CD4-positive, alpha-beta T cell treated with Interferon alpha-2 for 1 hour (primary cell): Measurements from ENCODE around the gene RHEX.

Experiments used
- DNase-seq, 2 donors: peaks; one replicate each; pipeline ENCODE4 v3.0.0-alpha.2; 2020 to 2022

Gene RHEX

GRCh38 chr1:206120406-206120805 is 67.4 kb downstream of the RHEX start:
- no peak for DNase-seq

- DNase-seq = no peak
These were observed 68.3 kb downstream of the RHEX start for GRCh38 chr1:206121269-206121668.

GRCh38 chr1:206122686-206123085 is 69.7 kb downstream of the RHEX start:
- DNase-seq = no peak

- DNase-seq = no peak
These were observed 72.4 kb downstream of the RHEX start for GRCh38 chr1:206125346-206125745.

GRCh38 chr1:206127336-206127735 is 74.4 kb downstream of the RHEX start:
- no peak for DNase-seq

GRCh38 chr1:206128196-206128595 is 75.2 kb downstream of the RHEX start:
- DNase-seq = no peak

GRCh38 chr1:206131037-206131436 is 78.1 kb downstream of the RHEX start:
- DNase-seq = no peak

- no peak for DNase-seq
These were observed 80.9 kb downstream of the RHEX start for GRCh38 chr1:206133751-206134415.

- no peak for DNase-seq
These were observed 82.3 kb downstream of the RHEX start for GRCh38 chr1:206135248-206135647.

- DNase-seq = no peak
These were observed 83.3 kb downstream of the RHEX start for GRCh38 chr1:206136241-206136640.

GRCh38 chr1:206142011-206142410 is 89.0 kb downstream of the RHEX start:
- no peak for DNase-seq

- no peak for DNase-seq
These were observed 89.8 kb downstream of the RHEX start for GRCh38 chr1:206142770-206143169.

GRCh38 chr1:206143537-206144172 is 90.7 kb downstream of the RHEX start:
- no peak for DNase-seq

GRCh38 chr1:206144605-206145004 is 91.6 kb downstream of the RHEX start:
- no peak for DNase-seq

- DNase-seq = no peak
These were observed 92.9 kb downstream of the RHEX start for GRCh38 chr1:206145771-206146290.
